CD4-positive, CD25-positive, alpha-beta regulatory T cell (primary cell): ENCODE measurements around the gene DROSHA. TPM values are rescaled to one million over a fixed set of nuclear protein-coding genes. Genes with fewer than 3 reads are reported as not detected.

Experiments
- polyA plus RNA-seq, 4 donors: library from polyadenylated mRNA; unstranded; fragments of 300-500 nt; fragmentation: Illumina TruSeq; gene quantifications; one replicate each; pipeline ENCODE4 v1.2.3, GENCODE V29; 2021
- total RNA-seq: library from RNA; stranded (reverse); gene quantifications from one replicate; pipeline ENCODE4 v1.2.3, GENCODE V29; 2022

The DROSHA gene
- total and polyA plus RNA-seq, 5 donors from 2014 or later = 14.2 to 57.6 (median 17.0) TPM

Other genes with a start within 250 kb of the DROSHA start
- 15.0 TPM for gene C5orf22, start 208 bp upstream of the DROSHA start, total RNA-seq
- gene C5orf22, start 208 bp upstream of the DROSHA start, polyA plus RNA-seq = 10 to 100 TPM; 25.3 to 29.9 (median 27.2) TPM
- gene PDZD2, start 107.0 kb upstream of the DROSHA start, total RNA-seq = 1.3 TPM
- gene PDZD2, start 107.0 kb upstream of the DROSHA start, polyA plus RNA-seq = under 1 TPM; 0.06 to 0.41 (median 0.22) TPM